8988T (cell line): Measurements from ENCODE around the gene ZNF334.

Experiments used
- DNase-seq: peaks from one replicate; pipeline ENCODE4 v3.0.0; 2011

ZNF334 gene

DNA sequence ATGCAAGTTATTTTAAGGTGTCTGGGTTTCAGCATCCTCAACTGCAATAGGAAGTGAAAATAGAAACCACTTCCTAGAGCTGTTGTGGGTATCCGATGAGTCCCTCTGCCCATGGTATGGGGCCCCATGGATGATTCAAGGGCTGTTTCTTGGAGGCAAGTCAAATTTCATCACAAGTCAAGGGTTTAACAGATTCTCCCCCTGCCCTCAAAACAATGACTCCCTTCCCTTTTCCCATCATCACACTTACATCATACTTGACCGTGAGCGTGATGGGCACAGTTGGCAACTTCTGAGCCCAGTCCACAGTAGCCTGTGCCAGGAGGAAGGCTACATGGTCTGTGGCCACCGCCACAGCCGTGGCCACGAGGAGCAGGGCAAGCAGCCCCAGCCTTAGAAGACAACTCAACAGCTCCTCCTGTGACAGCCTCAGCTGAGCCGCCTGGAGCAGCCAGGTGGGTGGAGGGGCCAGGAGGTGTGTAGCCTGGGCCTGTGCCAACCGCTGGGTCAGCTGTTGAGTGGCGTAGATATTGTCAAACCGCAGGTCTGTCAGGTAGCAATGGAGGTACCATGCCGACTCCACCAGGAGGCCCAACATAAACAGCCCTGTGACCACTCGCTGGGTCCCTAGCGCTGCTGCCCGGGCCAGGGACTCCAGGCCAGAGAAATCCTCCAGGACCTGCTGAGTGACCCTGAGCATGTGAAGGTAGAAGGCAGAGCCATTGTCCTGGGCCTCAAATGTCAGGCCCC is 31.9 kb upstream of the ZNF334 start:
- DNase-seq = no peak

DNA sequence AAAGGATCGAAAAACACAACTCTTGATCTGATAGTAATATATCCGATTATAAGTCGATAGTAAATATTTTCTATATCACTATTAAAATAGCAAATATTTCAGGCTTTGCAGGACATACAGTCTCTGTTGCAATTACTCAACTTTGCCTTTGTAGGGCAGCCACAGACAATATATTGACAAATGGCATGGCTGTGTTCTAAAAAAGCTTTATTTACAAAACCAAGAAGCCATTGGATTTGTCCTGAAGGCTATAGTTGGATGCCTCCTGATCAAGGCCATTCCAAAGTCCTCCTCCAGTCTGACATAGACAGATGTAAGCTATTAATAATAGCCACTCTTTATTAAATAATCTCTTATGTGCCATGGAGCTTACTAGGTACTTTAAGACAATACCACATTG is 31.2 kb upstream of the ZNF334 start:
- DNase-seq = no peak

DNA sequence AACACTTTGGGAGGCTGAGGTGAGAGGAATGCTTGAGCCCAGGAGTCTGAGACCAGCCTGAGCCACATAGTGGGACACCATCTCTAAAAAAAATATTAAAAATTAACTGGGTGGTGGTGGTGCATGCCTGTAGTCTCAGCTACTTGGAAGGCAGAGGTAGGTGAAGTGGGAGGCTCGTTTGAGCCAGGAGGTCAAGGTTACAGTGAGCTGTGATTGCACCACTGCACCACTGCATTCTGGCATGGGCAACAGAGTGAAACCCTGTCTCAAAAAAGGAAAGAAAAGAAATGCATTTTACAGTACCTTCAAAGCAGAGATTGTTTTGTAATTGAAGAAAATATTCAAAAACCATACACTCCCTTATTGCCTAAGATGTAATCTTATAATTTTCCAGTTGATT is 30.6 kb upstream of the ZNF334 start:
- no peak for DNase-seq

- no peak for DNase-seq
Observed at GRCh38 chr20:46543033-46543432, 29.7 kb upstream of the ZNF334 start.

- DNase-seq = no peak
Observed at GRCh38 chr20:46541229-46541935, 28.0 kb upstream of the ZNF334 start.

- no peak for DNase-seq
Observed at GRCh38 chr20:46539113-46539512, 25.8 kb upstream of the ZNF334 start.

- DNase-seq = no peak
Observed at GRCh38 chr20:46530640-46531039, 17.3 kb upstream of the ZNF334 start.

GRCh38 chr20:46523696-46524328 is 10.5 kb upstream of the ZNF334 start:
- DNase-seq = no peak

DNA sequence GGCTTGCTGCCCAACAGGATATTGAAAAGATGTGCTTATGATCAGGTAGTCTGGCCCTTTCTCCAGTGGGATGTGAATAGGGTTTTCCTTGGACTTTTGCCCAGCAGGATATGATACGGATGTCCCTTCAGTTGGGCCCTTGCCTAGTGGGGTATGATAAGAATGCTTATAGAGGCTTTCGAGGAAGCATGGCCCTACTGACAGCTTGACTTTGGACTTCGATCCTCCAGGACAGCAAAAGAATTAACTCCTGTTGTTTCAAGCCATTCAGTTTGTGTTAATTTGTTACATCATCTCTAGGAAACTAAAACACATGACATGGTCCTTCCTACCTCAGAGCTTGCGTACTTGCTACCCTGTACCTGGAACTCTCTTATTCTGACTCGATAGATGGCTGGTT is 9.7 kb upstream of the ZNF334 start:
- no peak for DNase-seq

GRCh38 chr20:46520976-46521579 is 7.7 kb upstream of the ZNF334 start:
- no peak for DNase-seq

DNA sequence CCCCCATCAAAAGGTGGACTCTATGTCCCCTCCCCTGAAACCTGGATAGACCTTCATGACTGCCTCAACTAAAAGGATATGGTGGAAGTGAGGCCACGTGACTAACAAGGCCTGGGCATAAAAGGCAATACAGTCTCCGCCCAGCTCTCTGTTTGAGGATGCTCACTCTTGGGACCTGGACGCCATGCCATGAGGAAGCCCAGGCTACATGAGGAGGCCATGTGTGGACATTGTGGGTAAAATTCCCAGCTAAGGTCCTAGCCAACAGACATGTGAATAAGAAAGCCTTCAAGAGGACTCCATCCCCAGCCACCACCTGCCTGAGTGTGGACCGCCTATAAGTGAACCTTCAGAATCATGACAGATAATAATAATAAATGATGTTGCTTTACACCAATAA is 7.2 kb upstream of the ZNF334 start:
- no peak for DNase-seq

GRCh38 chr20:46519471-46520068 is 6.2 kb upstream of the ZNF334 start:
- no peak for DNase-seq

- DNase-seq = no peak
Observed at GRCh38 chr20:46509523-46509922, 3.8 kb downstream of the ZNF334 start.

GRCh38 chr20:46507760-46508407 is 5.5 kb downstream of the ZNF334 start:
- DNase-seq = no peak

GRCh38 chr20:46505506-46505905 is 7.9 kb downstream of the ZNF334 start:
- DNase-seq = no peak

DNA sequence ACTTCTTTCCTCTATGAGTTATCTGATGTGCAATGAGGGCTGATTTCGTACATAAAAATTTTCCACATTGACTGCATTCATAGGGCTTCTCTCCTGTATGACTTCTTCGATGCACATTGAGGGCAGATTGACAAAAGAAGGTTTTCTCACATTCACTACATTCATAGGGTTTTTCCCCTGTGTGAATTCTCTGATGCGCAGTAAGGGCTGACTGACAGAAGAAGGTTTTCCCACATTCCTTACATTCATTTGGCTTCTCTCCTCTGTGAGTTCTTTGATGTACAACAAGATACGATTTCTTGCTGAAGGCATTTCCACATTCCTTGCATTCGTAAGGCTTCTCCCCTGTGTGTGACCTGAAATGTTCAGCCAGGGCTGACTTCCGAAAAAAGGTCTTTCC is 11.4 kb downstream of the ZNF334 start:
- DNase-seq = no peak

DNA sequence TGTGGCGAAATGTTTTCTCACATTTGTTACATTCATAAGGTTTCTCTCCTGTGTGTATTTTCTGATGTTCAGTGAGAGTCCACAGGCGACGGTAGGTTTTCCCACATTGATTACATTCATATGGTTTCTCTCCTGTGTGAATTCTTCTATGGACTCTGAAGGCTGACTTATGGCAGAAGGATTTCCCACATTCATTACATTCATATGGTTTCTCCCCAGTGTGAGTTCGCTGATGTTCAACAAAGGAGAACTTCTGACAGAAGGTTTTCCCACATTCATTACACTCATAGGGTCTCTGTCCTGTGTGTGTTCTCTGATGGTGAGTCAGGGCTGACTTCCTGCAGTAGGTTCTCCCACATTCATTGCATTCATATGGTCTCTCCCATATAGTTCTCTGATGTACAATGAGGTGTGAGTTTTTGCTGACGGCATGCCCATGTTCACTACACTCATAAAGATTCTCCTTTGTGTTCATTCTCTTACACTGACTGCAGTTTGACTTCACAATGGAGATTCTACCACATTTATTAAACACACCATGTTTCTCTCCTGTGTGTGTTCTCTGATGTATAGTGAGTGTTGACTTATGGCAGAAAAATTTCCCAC is 11.9 kb downstream of the ZNF334 start:
- no peak for DNase-seq

DNA sequence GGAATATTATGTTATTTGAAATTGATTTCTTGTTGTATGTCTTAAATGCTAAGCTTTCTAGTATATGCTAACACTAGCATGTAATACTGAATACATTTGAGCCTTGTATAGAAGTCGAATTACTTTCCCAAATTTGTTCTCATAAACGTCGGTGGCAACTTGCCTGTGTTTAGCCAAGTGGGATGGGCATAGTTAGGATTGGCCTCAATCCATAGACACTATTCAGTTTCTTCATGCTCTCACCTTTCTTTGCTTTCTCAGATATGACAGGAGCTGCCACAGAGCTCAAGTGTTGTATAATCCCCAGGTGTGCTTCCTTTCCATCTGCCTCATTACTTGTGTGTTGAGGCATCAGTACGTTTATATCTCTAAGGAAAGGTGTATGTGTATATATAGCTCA is 19.3 kb downstream of the ZNF334 start:
- DNase-seq = no peak

GRCh38 chr20:46491354-46491753 is 22.0 kb downstream of the ZNF334 start:
- no peak for DNase-seq

GRCh38 chr20:46488451-46488850 is 24.9 kb downstream of the ZNF334 start:
- DNase-seq = no peak

GRCh38 chr20:46487628-46488027 is 25.7 kb downstream of the ZNF334 start:
- DNase-seq = no peak

GRCh38 chr20:46485431-46485830 is 27.9 kb downstream of the ZNF334 start:
- no peak for DNase-seq
